HuH-7.5 (cell line): ENCODE data around the gene CREBL2.
"Not testable (repeated sequence)": the region's sequence is repeated elsewhere in the genome, so short reads cannot be mapped to it uniquely, and the experiment has no call there.

Source experiments
- DNase-seq: peaks from one replicate; pipeline ENCODE4 v3.0.0; 2011; ENCODE audit warnings: low spot score

Gene CREBL2

GRCh38 chr12:12598864-12599263, 12.8 kb upstream of the CREBL2 start:
- DNase-seq: no peak

- DNase-seq: no peak
Observed at GRCh38 chr12:12599750-12600643, 11.7 kb upstream of the CREBL2 start.

- DNase-seq: no peak
Observed at GRCh38 chr12:12600659-12601058, 11.0 kb upstream of the CREBL2 start.

GRCh38 chr12:12604740-12605139, 6.9 kb upstream of the CREBL2 start:
- no peak for DNase-seq

- no peak for DNase-seq
Observed at GRCh38 chr12:12606781-12607589, 4.7 kb upstream of the CREBL2 start.

- no peak for DNase-seq
Observed at GRCh38 chr12:12608557-12608957, 3.1 kb upstream of the CREBL2 start.

GRCh38 chr12:12609692-12610091, 2.0 kb upstream of the CREBL2 start:
- no peak for DNase-seq

GRCh38 chr12:12610711-12611110, 965 bp upstream of the CREBL2 start:
- DNase-seq: no peak

GRCh38 chr12:12612358-12612757, 682 bp downstream of the CREBL2 start:
- DNase-seq: peak; percentile 65

- no peak for DNase-seq
Observed at GRCh38 chr12:12613344-12613743, 1.7 kb downstream of the CREBL2 start.

- no peak for DNase-seq
Observed at GRCh38 chr12:12614342-12614741, 2.7 kb downstream of the CREBL2 start.

- DNase-seq: no peak
Observed at GRCh38 chr12:12616512-12617310, 5.0 kb downstream of the CREBL2 start.

GRCh38 chr12:12618064-12618463, 6.4 kb downstream of the CREBL2 start:
- not testable (repeated sequence) for DNase-seq

- DNase-seq: no peak
Observed at GRCh38 chr12:12620730-12621315, 9.1 kb downstream of the CREBL2 start.

GRCh38 chr12:12622418-12622817, 10.7 kb downstream of the CREBL2 start:
- no peak for DNase-seq

GRCh38 chr12:12624498-12624992, 12.9 kb downstream of the CREBL2 start:
- no peak for DNase-seq

GRCh38 chr12:12626471-12626870, 14.8 kb downstream of the CREBL2 start:
- DNase-seq: no peak

GRCh38 chr12:12627308-12627827, 15.7 kb downstream of the CREBL2 start:
- DNase-seq: no peak

GRCh38 chr12:12628013-12628412, 16.3 kb downstream of the CREBL2 start:
- DNase-seq: no peak

GRCh38 chr12:12630850-12631249, 19.2 kb downstream of the CREBL2 start:
- no peak for DNase-seq

- no peak for DNase-seq
Observed at GRCh38 chr12:12635651-12636050, 24.0 kb downstream of the CREBL2 start.
